ENCODE results near the gene LRRC8C.

LRRC8C gene

GRCh38 chr1:89630048-89630447 is 2.9 kb upstream of the LRRC8C start:
- H3K9me3 Mint-ChIP-seq: no peaks in the 10 kb centered on the region
- ATAC-seq (replicated peaks; ENCODE audit: extremely low read depth, poor library complexity, severe bottlenecking): no peak
- peak overlapping the region; percentile 92 for H3K4me3 Mint-ChIP-seq
- H3K27me3 Mint-ChIP-seq: no peaks in the 10 kb centered on the region
- H3K27ac Mint-ChIP-seq (ENCODE audit: low read depth): peak overlapping the region; percentile 59
- no peak for DNase-seq (ENCODE audit: low spot score in 2 of 2)
- H3K36me3 Mint-ChIP-seq (ENCODE audit: insufficient read depth): peaks cover 35% of the 10 kb centered on the region
- H3K4me1 Mint-ChIP-seq: peaks cover 68% of the 10 kb centered on the region

GRCh38 chr1:89631816-89632656 is 884 bp upstream of the LRRC8C start:
- Mint-ChIP-seq H3K4me1 (peaks cover 78% of the 10 kb centered on the region), H3K4me3 (peak overlapping the region; percentile 92), H3K27me3 (no peaks in the 10 kb centered on the region)

GRCh38 chr1:89633248-89633799 is 404 bp downstream of the LRRC8C start:
- ATAC-seq (replicated peaks; ENCODE audit: extremely low read depth, poor library complexity, severe bottlenecking) (peak; percentile 61), DNase-seq (ENCODE audit: low spot score in 2 of 2) (peak; percentile 55 to 63)
- peak overlapping the region; percentile 99 for H3K27ac Mint-ChIP-seq (ENCODE audit: low read depth)
- peaks cover 30% of the 10 kb centered on the region for H3K36me3 Mint-ChIP-seq (ENCODE audit: insufficient read depth)
- H3K4me3 Mint-ChIP-seq: peak overlapping the region; percentile 92
- peaks cover 83% of the 10 kb centered on the region for H3K4me1 Mint-ChIP-seq
- H3K9me3 Mint-ChIP-seq: no peaks in the 10 kb centered on the region
- H3K27me3 Mint-ChIP-seq: no peaks in the 10 kb centered on the region

More at GRCh38 chr1:89631816-89632656, 884 bp upstream of the LRRC8C start:
- Mint-ChIP-seq H3K27ac (ENCODE audit: low read depth) (peak overlapping the region; percentile 99), H3K9me3 (no peaks in the 10 kb centered on the region), H3K36me3 (ENCODE audit: insufficient read depth) (peaks cover 27% of the 10 kb centered on the region)
- DNase-seq (ENCODE audit: low spot score in 2 of 2) (no peak), ATAC-seq (replicated peaks; ENCODE audit: extremely low read depth, poor library complexity, severe bottlenecking) (no peak)

- peaks cover 78% of the 10 kb centered on the region for H3K4me1 Mint-ChIP-seq
- peak overlapping the region; percentile 99 for H3K27ac Mint-ChIP-seq (ENCODE audit: low read depth)
- H3K27me3 Mint-ChIP-seq: no peaks in the 10 kb centered on the region
- peak overlapping the region; percentile 92 for H3K4me3 Mint-ChIP-seq
- peaks cover 30% of the 10 kb centered on the region for H3K36me3 Mint-ChIP-seq (ENCODE audit: insufficient read depth)
- no peaks in the 10 kb centered on the region for H3K9me3 Mint-ChIP-seq
- no peak for ATAC-seq (replicated peaks; ENCODE audit: extremely low read depth, poor library complexity, severe bottlenecking)
- no peak for DNase-seq (ENCODE audit: low spot score in 2 of 2)
These were observed 1.1 kb downstream of the LRRC8C start for GRCh38 chr1:89633800-89634625.

GRCh38 chr1:89635825-89636815 is 3.2 kb downstream of the LRRC8C start:
- Mint-ChIP-seq H3K4me1 (peaks cover 74% of the 10 kb centered on the region), H3K27ac (ENCODE audit: low read depth) (peak overlapping the region; percentile 60), H3K36me3 (ENCODE audit: insufficient read depth) (peaks cover 25% of the 10 kb centered on the region), H3K9me3 (no peaks in the 10 kb centered on the region), H3K4me3 (peak overlapping the region; percentile 92), H3K27me3 (no peaks in the 10 kb centered on the region)
- no peak for DNase-seq (ENCODE audit: low spot score in 2 of 2)
- ATAC-seq (replicated peaks; ENCODE audit: extremely low read depth, poor library complexity, severe bottlenecking): no peak

GRCh38 chr1:89637496-89637895 is 4.6 kb downstream of the LRRC8C start:
- peak overlapping the region; percentile 60 for H3K27ac Mint-ChIP-seq (ENCODE audit: low read depth)
- H3K4me1 Mint-ChIP-seq: peaks cover 71% of the 10 kb centered on the region
- ATAC-seq (replicated peaks; ENCODE audit: extremely low read depth, poor library complexity, severe bottlenecking): no peak
- H3K36me3 Mint-ChIP-seq (ENCODE audit: insufficient read depth): peaks cover 19% of the 10 kb centered on the region
- no peaks in the 10 kb centered on the region for H3K9me3 Mint-ChIP-seq
- no peak for DNase-seq (ENCODE audit: low spot score in 2 of 2)
- no peaks in the 10 kb centered on the region for H3K27me3 Mint-ChIP-seq
- peak overlapping the region; percentile 21 for H3K4me3 Mint-ChIP-seq

GRCh38 chr1:89640440-89640839 is 7.5 kb downstream of the LRRC8C start:
- H3K36me3 Mint-ChIP-seq (ENCODE audit: insufficient read depth): peaks cover 8% of the 10 kb centered on the region
- no peaks in the 10 kb centered on the region for H3K27me3 Mint-ChIP-seq
- H3K4me3 Mint-ChIP-seq: no peak overlapping the region
- DNase-seq (ENCODE audit: low spot score in 2 of 2): no peak
- ATAC-seq (replicated peaks; ENCODE audit: extremely low read depth, poor library complexity, severe bottlenecking): no peak
- peaks cover 5% of the 10 kb centered on the region for H3K9me3 Mint-ChIP-seq
- peak overlapping the region; percentile 83 for H3K27ac Mint-ChIP-seq (ENCODE audit: low read depth)
- peaks cover 79% of the 10 kb centered on the region for H3K4me1 Mint-ChIP-seq

GRCh38 chr1:89641781-89642180 is 8.9 kb downstream of the LRRC8C start:
- peak overlapping the region; percentile 14 for H3K27ac Mint-ChIP-seq (ENCODE audit: low read depth)
- peaks cover 12% of the 10 kb centered on the region for H3K9me3 Mint-ChIP-seq
- H3K4me1 Mint-ChIP-seq: peaks cover 67% of the 10 kb centered on the region
- H3K4me3 Mint-ChIP-seq: no peak overlapping the region
- peaks cover 8% of the 10 kb centered on the region for H3K36me3 Mint-ChIP-seq (ENCODE audit: insufficient read depth)
- H3K27me3 Mint-ChIP-seq: no peaks in the 10 kb centered on the region
- ATAC-seq (replicated peaks; ENCODE audit: extremely low read depth, poor library complexity, severe bottlenecking) (no peak), DNase-seq (ENCODE audit: low spot score in 2 of 2) (no peak)

GRCh38 chr1:89643577-89643976 is 10.7 kb downstream of the LRRC8C start:
- ATAC-seq (replicated peaks; ENCODE audit: extremely low read depth, poor library complexity, severe bottlenecking) (no peak), DNase-seq (ENCODE audit: low spot score in 2 of 2) (no peak)
- Mint-ChIP-seq H3K9me3 (peaks cover 12% of the 10 kb centered on the region), H3K4me1 (peaks cover 54% of the 10 kb centered on the region), H3K4me3 (no peak overlapping the region), H3K36me3 (ENCODE audit: insufficient read depth) (peaks cover 6% of the 10 kb centered on the region), H3K27me3 (no peaks in the 10 kb centered on the region), H3K27ac (ENCODE audit: low read depth) (no peak overlapping the region)

- peaks cover 12% of the 10 kb centered on the region for H3K9me3 Mint-ChIP-seq
- H3K36me3 Mint-ChIP-seq (ENCODE audit: insufficient read depth): peaks cover 6% of the 10 kb centered on the region
- no peak overlapping the region for H3K4me3 Mint-ChIP-seq
- H3K27me3 Mint-ChIP-seq: no peaks in the 10 kb centered on the region
- DNase-seq (ENCODE audit: low spot score in 2 of 2) (no peak), ATAC-seq (replicated peaks; ENCODE audit: extremely low read depth, poor library complexity, severe bottlenecking) (no peak)
- H3K27ac Mint-ChIP-seq (ENCODE audit: low read depth): peak overlapping the region; percentile 72
- peaks cover 56% of the 10 kb centered on the region for H3K4me1 Mint-ChIP-seq
These were observed 11.3 kb downstream of the LRRC8C start for GRCh38 chr1:89644119-89644814.

- Mint-ChIP-seq H3K27ac (ENCODE audit: low read depth) (no peak overlapping the region), H3K36me3 (ENCODE audit: insufficient read depth) (peaks cover 11% of the 10 kb centered on the region), H3K9me3 (peaks cover 12% of the 10 kb centered on the region), H3K4me3 (no peak overlapping the region), H3K4me1 (peaks cover 54% of the 10 kb centered on the region), H3K27me3 (no peaks in the 10 kb centered on the region)
- DNase-seq (ENCODE audit: low spot score in 2 of 2) (no peak), ATAC-seq (replicated peaks; ENCODE audit: extremely low read depth, poor library complexity, severe bottlenecking) (no peak)
These were observed 13.3 kb downstream of the LRRC8C start for GRCh38 chr1:89646259-89646658.
